DMS153 treated with DMSO at 0.1 percent for 48 hours (cell line): ENCODE measurements around the gene PCDHGA2.
A peak's percentile ranks its signal among the peaks of the same experiment; 100 is the strongest.
"Not testable (repeated sequence)": the region's sequence is repeated elsewhere in the genome, so short reads cannot be mapped to it uniquely, and the experiment has no call there.

Experiments
- DNase-seq: peaks from one replicate; lab custom pipeline; 2025; ENCODE audit not compliant: unreplicated experiment; lab: John Stamatoyannopoulos, UW

PCDHGA2 gene

DNA sequence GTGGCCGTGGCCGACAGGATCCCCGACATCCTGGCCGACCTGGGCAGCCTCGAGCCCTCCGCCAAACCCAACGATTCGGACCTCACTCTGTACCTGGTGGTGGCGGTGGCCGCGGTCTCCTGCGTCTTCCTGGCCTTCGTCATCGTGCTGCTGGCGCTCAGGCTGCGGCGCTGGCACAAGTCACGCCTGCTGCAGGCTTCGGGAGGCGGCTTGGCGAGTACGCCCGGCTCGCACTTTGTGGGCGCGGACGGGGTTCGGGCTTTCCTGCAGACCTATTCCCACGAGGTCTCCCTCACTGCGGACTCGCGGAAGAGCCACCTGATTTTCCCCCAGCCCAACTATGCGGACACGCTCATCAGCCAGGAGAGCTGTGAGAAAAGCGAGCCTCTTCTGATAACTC is 7.5 kb downstream of the PCDHGA2 start:
- DNase-seq: not testable (repeated sequence)

DNA sequence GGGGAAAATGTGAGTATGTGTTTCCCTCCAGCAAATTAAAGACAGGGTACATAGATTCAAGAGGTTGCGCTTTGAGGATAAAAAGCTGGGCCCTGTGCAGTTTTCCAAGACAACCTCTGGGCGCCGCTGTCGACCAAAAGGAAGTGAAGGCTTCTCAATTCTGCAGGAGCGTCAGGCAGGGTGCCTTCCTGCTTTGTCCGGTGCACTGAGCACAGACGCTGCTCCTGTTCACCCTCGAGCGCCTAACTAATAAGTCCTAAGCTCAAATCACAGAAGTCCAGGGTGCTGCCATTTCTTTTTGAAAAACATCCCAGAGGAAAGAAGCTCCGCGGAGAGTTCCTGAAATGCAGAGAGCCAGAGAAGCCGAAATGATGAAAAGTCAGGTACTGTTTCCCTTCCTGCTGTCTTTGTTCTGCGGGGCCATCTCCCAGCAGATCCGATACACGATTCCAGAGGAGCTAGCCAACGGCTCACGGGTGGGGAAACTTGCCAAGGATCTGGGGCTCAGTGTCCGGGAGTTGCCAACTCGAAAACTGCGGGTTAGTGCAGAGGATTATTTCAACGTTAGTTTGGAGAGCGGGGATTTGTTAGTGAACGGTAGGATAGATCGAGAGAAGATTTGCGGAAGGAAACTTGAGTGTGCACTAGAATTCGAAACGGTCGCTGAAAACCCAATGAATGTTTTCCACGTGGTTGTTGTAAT is 11.5 kb downstream of the PCDHGA2 start, which contains the start of gene PCDHGB1:
TSS of gene PCDHGB1 (plus strand) at position 183 of the 703 bp plus-strand sequence. CDS start at position 345, 162 bp downstream.
- peak; percentile 1 for DNase-seq

GRCh38 chr5:141351591-141351990 is 13.0 kb downstream of the PCDHGA2 start:
- no peak for DNase-seq

DNA sequence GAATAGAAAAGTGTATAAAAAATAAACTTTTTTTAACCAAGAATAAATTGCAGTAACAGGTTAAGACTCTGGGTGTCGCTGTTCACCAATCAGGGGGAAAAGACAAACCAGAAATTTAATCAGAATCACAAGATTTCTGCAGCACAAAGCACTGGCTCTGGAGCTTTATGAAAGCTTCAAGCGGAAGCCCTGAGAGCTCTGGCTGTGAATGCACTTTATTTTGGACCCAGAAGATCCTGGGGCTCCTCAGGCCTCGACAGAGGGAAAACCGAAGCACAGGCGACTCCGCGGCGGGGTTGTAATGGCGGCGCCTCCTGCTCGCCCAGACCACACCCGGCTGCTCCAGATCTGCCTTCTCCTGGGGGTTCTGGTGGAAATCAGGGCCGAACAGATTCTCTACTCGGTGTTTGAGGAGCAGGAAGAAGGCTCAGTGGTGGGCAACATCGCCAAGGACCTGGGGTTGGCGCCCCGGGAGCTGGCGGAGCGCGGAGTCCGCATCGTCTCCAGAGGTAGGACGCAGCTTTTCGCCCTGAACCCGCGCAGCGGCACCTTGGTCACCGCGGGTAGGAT is 16.4 kb downstream of the PCDHGA2 start, which contains the start of gene PCDHGA4:
TSS of gene PCDHGA4 (plus strand) at position 122 of the 570 bp plus-strand sequence. CDS start at position 209, 87 bp downstream.
- DNase-seq: no peak

GRCh38 chr5:141355641-141356040 is 17.1 kb downstream of the PCDHGA2 start:
- no peak for DNase-seq

DNA sequence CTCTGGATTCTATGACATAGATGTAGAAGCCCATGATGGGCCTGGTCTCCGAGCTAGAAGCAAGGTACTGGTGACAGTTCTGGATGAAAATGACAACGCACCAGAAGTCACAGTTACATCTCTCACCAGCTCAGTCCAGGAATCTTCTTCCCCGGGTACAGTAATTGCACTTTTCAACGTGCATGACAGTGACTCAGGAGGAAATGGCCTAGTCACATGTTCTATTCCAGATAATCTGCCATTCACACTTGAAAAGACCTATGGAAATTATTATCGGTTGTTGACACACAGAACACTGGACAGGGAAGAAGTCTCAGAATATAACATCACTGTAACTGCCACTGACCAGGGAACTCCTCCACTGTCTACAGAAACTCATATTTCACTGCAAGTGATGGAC is 17.6 kb downstream of the PCDHGA2 start:
- no peak for DNase-seq

DNA sequence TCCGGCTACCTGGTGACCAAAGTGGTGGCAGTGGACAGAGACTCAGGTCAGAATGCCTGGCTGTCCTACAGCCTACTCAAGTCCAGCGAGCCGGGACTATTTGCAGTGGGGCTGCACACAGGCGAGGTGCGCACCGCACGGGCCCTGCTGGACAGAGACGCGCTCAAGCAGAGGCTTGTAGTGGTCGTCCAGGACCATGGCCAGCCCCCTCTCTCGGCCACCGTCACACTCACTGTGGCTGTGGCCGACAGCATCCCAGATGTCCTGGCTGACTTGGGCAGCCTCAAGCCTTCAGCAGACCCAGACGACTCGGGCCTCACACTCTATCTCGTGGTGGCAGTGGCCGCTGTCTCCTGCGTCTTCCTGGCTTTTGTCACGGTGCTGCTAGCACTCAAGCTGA is 18.4 kb downstream of the PCDHGA2 start:
- no peak for DNase-seq

- no peak for DNase-seq
These were observed 21.3 kb downstream of the PCDHGA2 start, which contains the start of gene PCDHGB2 for GRCh38 chr5:141359790-141360426. Gene PCDHGB2, plus strand, starts transcription at chr5:141359994. Its CDS starts 142 bp downstream, at chr5:141360136.

GRCh38 chr5:141360685-141361084 is 22.1 kb downstream of the PCDHGA2 start:
- no peak for DNase-seq

GRCh38 chr5:141362719-141363118 is 24.2 kb downstream of the PCDHGA2 start:
- DNase-seq: no peak

GRCh38 chr5:141363952-141364660 is 25.5 kb downstream of the PCDHGA2 start, which contains the start of gene PCDHGA5:
Gene PCDHGA5, plus strand, starts transcription at chr5:141364162. Its CDS starts 169 bp downstream, at chr5:141364331.
- DNase-seq: no peak

- no peak for DNase-seq
These were observed 27.7 kb downstream of the PCDHGA2 start for GRCh38 chr5:141366016-141366896.

- DNase-seq: no peak
These were observed 31.7 kb downstream of the PCDHGA2 start, which contains the start of gene PCDHGB3 for GRCh38 chr5:141369994-141370848. Gene PCDHGB3, plus strand, starts transcription at chr5:141370242. Its CDS starts 153 bp downstream, at chr5:141370395.

- no peak for DNase-seq
These were observed 33.3 kb downstream of the PCDHGA2 start for GRCh38 chr5:141371572-141372475.

DNA sequence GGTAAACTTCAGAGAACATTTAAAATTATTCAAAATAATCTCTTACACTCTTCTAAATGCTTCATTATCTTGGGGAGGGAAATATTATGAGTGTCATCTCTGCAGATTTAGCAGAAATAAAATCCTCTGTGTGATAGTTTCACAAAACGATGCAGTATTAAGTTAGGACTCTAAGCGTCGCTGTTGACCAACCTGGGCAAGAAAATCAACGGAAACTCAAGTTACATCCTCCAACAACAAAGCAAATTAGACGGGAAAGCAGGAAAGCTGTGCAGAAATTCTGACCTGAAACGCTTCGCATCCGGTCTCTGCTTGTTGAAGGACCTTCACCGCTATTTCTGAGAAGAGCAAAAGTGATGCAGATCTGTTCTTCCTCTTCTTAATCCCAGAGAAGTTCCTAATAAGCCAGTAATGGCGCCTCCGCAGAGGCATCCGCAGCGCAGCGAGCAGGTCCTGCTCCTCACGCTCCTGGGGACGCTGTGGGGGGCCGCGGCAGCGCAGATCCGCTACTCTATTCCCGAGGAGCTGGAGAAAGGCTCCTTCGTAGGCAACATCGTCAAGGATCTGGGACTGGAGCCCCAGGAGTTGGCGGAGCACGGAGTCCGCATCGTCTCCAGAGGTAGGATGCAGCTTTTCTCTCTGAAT is 35.2 kb downstream of the PCDHGA2 start, which contains the start of gene PCDHGA6:
TSS of gene PCDHGA6 (plus strand) at position 219 of the 645 bp plus-strand sequence. CDS start at position 412, 193 bp downstream.
- no peak for DNase-seq

- no peak for DNase-seq
These were observed 36.1 kb downstream of the PCDHGA2 start for GRCh38 chr5:141374627-141375026.

DNA sequence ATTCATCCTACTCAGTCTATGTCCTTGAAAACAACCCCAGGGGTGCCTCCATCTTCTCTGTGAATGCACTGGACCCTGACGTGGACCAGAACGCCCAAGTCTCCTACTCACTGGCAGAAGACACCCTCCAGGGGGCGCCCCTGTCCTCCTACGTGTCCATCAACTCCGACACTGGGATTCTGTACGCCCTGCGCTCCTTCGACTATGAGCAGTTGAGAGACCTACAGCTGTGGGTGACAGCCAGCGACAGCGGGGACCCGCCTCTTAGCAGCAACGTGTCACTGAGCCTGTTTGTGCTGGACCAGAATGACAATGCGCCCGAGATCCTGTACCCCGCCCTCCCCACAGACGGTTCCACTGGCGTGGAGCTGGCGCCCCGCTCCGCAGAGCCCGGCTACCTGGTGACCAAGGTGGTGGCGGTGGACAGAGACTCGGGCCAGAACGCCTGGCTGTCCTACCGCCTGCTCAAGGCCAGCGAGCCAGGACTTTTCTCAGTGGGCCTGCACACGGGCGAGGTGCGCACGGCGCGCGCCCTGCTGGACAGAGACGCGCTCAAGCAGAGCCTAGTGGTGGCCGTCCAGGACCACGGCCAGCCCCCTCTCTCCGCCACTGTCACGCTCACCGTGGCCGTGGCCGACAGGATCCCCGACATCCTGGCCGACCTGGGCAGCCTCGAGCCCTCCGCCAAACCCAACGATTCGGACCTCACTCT is 37.0 kb downstream of the PCDHGA2 start:
- not testable (repeated sequence) for DNase-seq
